Activated CD4-positive, alpha-beta memory T cell treated with anti-CD3 and anti-CD28 coated beads, Interleukin-2, amount 10 ng/mL, durations not matched to agents 7 days and 5 days (primary cell): ENCODE measurements around the gene RBBP6. TPM values are rescaled to one million over a fixed set of nuclear protein-coding genes. Genes with fewer than 3 reads are reported as not detected.
"Not testable (repeated sequence)": the region's sequence is repeated elsewhere in the genome, so short reads cannot be mapped to it uniquely, and the experiment has no call there.

Experiments used
- CTCF ChIA-PET: fragments of 350-600 bp; sonication (Branson Sonifier 250); formaldehyde crosslinking; loops from one replicate; lab custom pipeline; 2021; ENCODE audit warnings: antibody characterized with exemption, inconsistent platforms; lab: Charles Lee
- POLR2A ChIA-PET: fragments of 350-600 bp; sonication (Branson Sonifier 250); formaldehyde crosslinking; loops from one replicate; lab custom pipeline; 2021; ENCODE audit warnings: antibody characterized with exemption; lab: Charles Lee
- DNase-seq: peaks from one replicate; pipeline ENCODE4 v3.0.0-alpha.2; 2020
- H3K27ac Mint-ChIP-seq: one replicate; pipeline ENCODE4 v1.8.0; 2021; ENCODE audit warnings: mild to moderate bottlenecking, mixed read lengths
- H3K27me3 Mint-ChIP-seq: one replicate; pipeline ENCODE4 v1.8.0; 2021; ENCODE audit warnings: mixed read lengths
- H3K36me3 Mint-ChIP-seq: one replicate; pipeline ENCODE4 v1.8.0; 2021; ENCODE audit warnings: low read depth, mixed read lengths
- H3K4me1 Mint-ChIP-seq: one replicate; pipeline ENCODE4 v1.8.0; 2021; ENCODE audit warnings: mixed read lengths
- H3K4me3 Mint-ChIP-seq: one replicate; pipeline ENCODE4 v1.8.0; 2021; ENCODE audit warnings: mild to moderate bottlenecking, mixed read lengths
- H3K9me3 Mint-ChIP-seq: one replicate; pipeline ENCODE4 v1.8.0; 2021; ENCODE audit warnings: mixed read lengths
- total RNA-seq, 2 experiments: library from RNA; stranded (reverse); gene quantifications; one replicate each; pipeline ENCODE4 v1.2.3, GENCODE V29; 2021

The RBBP6 gene
- total RNA-seq, 2 experiments from 2014 or later: 66.8 to 68.6 TPM

DNA sequence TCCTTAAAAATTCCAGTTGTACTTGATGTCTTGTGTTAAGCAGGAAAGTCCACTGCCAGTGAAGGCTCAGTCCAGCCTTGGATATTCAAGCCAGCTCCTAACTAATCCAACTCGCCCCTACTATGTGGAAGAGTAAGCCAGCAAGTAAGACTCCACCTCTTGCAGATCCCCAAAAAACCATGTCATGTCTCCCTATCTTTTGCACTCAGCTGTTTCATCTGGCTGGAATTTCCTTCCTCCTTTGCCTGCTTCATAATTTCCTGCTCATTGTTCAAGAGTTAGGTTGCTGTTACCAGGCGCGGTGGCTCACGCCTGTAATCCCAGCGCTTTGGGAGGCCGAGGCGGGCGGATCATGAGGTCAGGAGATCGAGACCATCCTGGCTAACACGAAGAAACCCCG lies 37.8 kb downstream of the RBBP6 start:
- Mint-ChIP-seq H3K36me3 (peaks cover 11% of the 10 kb centered on the region), H3K27me3 (peaks cover 3% of the 10 kb centered on the region), H3K4me1 (peaks cover 1% of the 10 kb centered on the region), H3K9me3 (no peaks in the 10 kb centered on the region), H3K4me3 (no peak overlapping the region), H3K27ac (no peak overlapping the region)
- ChIA-PET POLR2A (interaction anchor here (1.8 kb wide), 1 partner anchor 24 kb away, joined by 5 read pairs; no protein-coding TSS in a partner anchor), CTCF (interaction anchor here (0.8 kb wide), 1 partner anchor 329 kb away, joined by 4 read pairs; no protein-coding TSS in a partner anchor)
- no peak for DNase-seq

DNA sequence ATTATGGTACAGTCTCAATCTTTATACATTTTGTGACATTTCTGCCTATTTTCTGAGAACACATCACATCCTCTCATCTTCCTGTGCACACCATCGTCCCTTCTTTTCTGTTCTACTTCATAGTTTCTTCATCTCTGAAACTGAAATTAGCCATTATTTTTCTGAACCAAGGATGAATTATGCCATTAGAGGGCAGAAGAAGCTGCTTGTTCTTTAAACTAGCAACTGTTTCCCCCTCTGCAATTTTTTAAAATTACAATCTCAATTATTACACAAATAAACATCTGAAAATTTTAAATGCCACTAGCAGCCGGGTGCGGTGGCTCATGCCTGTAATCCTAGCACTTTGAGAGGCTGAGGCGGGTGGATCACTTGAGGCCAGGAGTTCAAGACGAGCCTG lies 41.3 kb downstream of the RBBP6 start:
- H3K27ac Mint-ChIP-seq: no peak overlapping the region
- no peak overlapping the region for H3K4me3 Mint-ChIP-seq
- ChIA-PET CTCF (no interaction called here), POLR2A (no interaction called here)
- peaks cover 5% of the 10 kb centered on the region for H3K4me1 Mint-ChIP-seq
- no peaks in the 10 kb centered on the region for H3K36me3 Mint-ChIP-seq
- DNase-seq: no peak
- no peaks in the 10 kb centered on the region for H3K9me3 Mint-ChIP-seq
- H3K27me3 Mint-ChIP-seq: peaks cover 12% of the 10 kb centered on the region

DNA sequence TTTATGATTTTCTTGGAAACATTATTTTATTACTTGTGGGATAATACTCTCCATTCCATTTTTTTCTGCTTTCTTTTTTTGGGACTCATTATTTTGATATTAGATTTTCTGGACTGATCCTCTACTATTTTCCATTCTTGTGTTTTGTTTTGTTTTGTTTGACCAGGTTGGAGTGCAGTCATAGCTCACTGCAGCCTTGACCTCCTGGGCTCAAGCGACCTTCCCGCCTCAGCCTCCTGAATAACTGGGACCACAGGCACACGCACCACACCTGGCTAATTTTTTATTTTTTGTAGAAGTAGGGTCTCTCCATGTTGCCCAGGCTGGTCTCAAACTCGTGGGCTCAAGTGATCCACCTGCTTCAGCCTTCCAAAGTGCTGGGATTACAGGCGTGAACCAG lies 44.1 kb downstream of the RBBP6 start:
- Mint-ChIP-seq H3K4me1 (peaks cover 11% of the 10 kb centered on the region), H3K27me3 (peaks cover 18% of the 10 kb centered on the region), H3K36me3 (no peaks in the 10 kb centered on the region), H3K9me3 (no peaks in the 10 kb centered on the region), H3K27ac (no peak overlapping the region), H3K4me3 (no peak overlapping the region)
- POLR2A ChIA-PET: no interaction called here
- CTCF ChIA-PET: no interaction called here
- DNase-seq: no peak

DNA sequence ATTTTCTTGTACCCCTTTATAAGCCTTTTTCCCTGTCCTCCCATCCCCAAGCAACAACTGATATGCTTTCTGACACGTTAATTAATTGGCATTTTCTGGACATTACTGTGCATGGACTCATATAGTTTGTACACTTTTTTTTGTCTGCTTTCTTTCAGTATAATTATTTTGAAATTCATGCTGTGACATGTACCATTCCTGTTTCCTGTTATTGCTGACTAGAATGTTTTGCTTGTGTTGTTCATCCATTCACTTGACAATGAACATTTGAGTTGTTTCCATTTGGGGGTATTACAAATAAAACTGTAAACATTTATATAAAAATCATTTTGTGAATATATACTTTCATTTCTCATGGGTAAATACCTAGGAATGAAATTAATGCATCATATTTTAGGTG lies 50.6 kb downstream of the RBBP6 start:
- ChIA-PET POLR2A (no interaction called here), CTCF (no interaction called here)
- Mint-ChIP-seq H3K27me3 (peaks cover 13% of the 10 kb centered on the region), H3K4me3 (no peak overlapping the region), H3K36me3 (no peaks in the 10 kb centered on the region), H3K27ac (no peak overlapping the region), H3K4me1 (peaks cover 9% of the 10 kb centered on the region), H3K9me3 (no peaks in the 10 kb centered on the region)
- DNase-seq: no peak

DNA sequence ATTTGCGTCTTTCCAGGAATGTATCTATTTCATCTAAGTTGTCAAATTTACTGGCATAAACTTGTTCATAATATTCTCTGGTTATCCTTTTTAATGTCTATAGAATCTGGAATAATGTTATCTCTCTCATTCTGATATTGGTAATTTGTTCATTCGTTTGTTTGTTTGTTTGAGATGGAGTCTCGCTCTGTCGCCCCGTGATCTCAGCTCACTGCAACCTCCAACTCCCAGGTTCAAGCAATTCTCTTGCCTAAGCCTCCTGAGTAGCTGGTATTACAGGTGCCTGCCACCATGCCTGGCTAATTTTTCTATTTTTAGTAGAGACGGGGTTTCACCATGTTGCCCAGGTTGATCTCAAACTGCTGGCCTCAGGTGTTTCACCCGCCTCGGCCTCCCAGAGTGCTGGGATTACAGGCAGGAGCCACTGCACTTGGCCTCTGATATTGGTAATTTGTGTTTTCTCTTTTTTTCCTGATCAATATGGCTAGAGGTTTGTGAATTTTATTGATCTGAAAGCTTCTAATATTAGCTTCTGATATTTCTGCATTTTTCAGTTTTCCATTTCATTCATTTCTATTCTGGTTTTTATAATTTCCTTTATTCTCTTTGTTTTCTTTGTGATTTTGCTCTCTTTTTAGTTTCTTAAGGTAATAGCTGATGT lies 59.5 kb downstream of the RBBP6 start:
- H3K27me3 Mint-ChIP-seq: peaks cover 25% of the 10 kb centered on the region
- DNase-seq: no peak
- ChIA-PET POLR2A (no interaction called here), CTCF (interaction anchor here (0.6 kb wide), 1 partner anchor 477 kb away, joined by 9 read pairs; no protein-coding TSS in a partner anchor)
- no peak overlapping the region for H3K4me3 Mint-ChIP-seq
- H3K36me3 Mint-ChIP-seq: no peaks in the 10 kb centered on the region
- no peaks in the 10 kb centered on the region for H3K9me3 Mint-ChIP-seq
- no peak overlapping the region for H3K27ac Mint-ChIP-seq
- no peaks in the 10 kb centered on the region for H3K4me1 Mint-ChIP-seq

DNA sequence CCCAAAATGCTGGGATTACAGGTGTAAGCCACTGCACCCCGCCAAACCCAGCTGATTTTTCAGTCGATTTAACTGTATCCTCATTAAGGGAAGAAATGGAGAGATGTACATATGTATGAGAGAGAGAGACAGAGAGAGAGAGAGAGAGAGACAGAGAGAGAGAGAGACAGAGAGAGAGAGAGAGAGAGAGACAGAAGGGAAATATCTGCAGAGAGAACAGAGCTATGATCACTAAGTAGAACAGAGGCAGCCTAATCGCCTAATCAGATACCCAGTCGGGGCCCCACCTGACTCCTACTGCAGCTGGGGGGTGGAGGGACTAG lies 70.0 kb downstream of the RBBP6 start:
- Mint-ChIP-seq H3K27me3 (peaks cover 43% of the 10 kb centered on the region), H3K27ac (no peak overlapping the region), H3K4me3 (no peak overlapping the region), H3K36me3 (no peaks in the 10 kb centered on the region), H3K4me1 (no peaks in the 10 kb centered on the region), H3K9me3 (no peaks in the 10 kb centered on the region)
- ChIA-PET CTCF (no interaction called here), POLR2A (no interaction called here)
- no peak for DNase-seq

DNA sequence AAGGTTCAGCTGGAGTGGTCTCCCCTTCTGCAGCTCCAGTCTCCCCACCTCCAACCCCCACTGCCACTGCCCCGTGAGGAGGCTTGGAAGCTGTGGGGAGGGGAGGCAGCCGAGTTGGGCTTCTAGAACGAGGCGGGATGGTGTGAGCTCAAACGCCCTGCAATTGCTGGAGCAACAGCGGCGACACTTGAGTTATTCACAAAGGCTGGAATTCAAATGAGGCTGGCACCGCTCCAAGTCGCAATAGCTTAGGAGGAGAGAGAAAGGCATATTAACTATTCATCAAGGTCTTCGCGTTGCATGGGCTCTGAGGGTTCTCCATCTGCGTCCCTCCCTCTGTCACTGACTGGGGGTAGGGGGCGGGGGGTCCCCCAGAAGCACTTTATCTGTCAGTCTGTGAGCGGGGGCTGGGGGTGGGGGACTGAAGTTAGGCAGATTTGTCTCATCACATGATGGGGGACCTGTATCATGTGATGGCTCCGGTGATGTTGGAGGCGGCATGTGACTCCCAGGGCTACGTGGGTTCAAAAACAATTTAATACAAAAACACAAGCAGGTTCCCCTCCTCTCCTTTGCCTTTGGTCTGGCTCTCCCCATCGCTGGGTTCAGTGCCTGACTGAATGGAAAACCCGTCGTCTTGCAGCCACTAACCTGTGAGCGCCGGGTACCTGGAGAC lies 70.5 kb downstream of the RBBP6 start:
- H3K27me3 Mint-ChIP-seq: peaks cover 43% of the 10 kb centered on the region
- no peaks in the 10 kb centered on the region for H3K4me1 Mint-ChIP-seq
- no peak overlapping the region for H3K27ac Mint-ChIP-seq
- H3K4me3 Mint-ChIP-seq: no peak overlapping the region
- CTCF ChIA-PET: no interaction called here
- no peaks in the 10 kb centered on the region for H3K36me3 Mint-ChIP-seq
- POLR2A ChIA-PET: no interaction called here
- no peak for DNase-seq
- H3K9me3 Mint-ChIP-seq: no peaks in the 10 kb centered on the region

DNA sequence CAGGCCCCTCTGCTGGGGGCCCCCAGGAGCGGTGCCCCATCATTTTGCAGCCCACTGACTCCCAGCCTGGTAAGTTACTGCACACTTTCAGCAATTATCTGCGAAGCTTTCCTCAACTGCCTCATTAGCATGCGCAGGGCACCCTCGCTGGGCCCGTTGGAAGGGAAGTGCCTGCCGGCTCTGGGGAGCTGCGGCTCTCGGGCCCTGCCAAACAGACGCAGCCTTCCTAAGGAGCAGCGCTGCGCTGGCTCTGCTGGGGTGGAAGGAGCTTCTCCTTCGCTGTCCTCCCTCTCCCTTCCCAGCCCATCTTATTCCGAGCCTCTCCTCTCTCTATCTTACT lies 71.0 kb downstream of the RBBP6 start:
- ChIA-PET CTCF (no interaction called here), POLR2A (no interaction called here)
- Mint-ChIP-seq H3K27ac (no peak overlapping the region), H3K36me3 (no peaks in the 10 kb centered on the region), H3K4me3 (no peak overlapping the region), H3K9me3 (no peaks in the 10 kb centered on the region), H3K27me3 (peaks cover 47% of the 10 kb centered on the region), H3K4me1 (no peaks in the 10 kb centered on the region)
- DNase-seq: no peak

DNA sequence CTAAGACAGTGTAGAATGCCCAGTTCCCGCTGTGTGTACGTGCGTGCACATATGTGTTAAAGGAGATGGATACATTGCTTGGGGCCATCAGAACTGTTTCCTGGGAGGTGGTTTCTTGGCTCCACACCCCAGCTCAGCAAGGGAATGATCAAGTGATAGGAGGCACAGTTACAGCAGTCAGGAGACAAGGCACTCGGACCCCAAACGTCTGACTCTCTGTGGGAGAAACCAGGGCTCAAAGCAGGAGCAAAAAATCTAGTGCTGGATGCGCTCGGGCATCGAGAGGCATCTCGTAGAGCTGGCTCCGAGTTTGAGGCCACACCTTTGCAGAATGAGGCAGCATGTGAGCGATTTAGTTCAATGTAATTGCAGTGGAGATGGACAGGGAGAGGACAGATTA lies 71.9 kb downstream of the RBBP6 start:
- POLR2A ChIA-PET: no interaction called here

DNA sequence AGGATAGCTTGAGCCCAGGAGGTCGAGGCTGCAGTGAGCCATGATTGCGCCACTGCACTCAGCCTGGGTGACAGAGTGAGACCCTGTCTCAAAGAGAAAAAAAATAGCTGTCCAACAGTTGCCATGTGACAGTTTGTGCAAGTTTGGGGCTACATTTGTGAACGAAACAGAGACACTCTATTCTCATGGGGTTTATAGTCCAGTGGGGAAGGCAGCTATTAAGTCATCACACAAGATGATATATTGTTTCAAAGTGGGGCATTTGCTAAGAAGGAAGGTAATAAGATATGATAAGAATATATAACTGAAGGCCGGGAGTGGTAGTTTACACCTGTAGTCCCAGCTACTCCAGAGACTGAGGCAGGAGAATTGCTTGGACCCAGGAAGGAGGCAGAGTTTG lies 73.3 kb downstream of the RBBP6 start:
- Mint-ChIP-seq H3K27ac (no peak overlapping the region), H3K36me3 (no peaks in the 10 kb centered on the region), H3K4me1 (no peaks in the 10 kb centered on the region), H3K27me3 (peaks cover 41% of the 10 kb centered on the region), H3K4me3 (no peak overlapping the region), H3K9me3 (no peaks in the 10 kb centered on the region)
- CTCF ChIA-PET: no interaction called here
- no peak for DNase-seq
- POLR2A ChIA-PET: interaction anchor here (0.5 kb wide), 1 partner anchor 189 kb away, joined by 3 read pairs; no protein-coding TSS in a partner anchor

More for the DNA sequence above, 71.9 kb downstream of the RBBP6 start:
- Mint-ChIP-seq H3K4me3 (no peak overlapping the region), H3K27me3 (peaks cover 45% of the 10 kb centered on the region), H3K4me1 (no peaks in the 10 kb centered on the region), H3K27ac (no peak overlapping the region), H3K36me3 (no peaks in the 10 kb centered on the region), H3K9me3 (no peaks in the 10 kb centered on the region)
- CTCF ChIA-PET: no interaction called here
- DNase-seq: no peak

DNA sequence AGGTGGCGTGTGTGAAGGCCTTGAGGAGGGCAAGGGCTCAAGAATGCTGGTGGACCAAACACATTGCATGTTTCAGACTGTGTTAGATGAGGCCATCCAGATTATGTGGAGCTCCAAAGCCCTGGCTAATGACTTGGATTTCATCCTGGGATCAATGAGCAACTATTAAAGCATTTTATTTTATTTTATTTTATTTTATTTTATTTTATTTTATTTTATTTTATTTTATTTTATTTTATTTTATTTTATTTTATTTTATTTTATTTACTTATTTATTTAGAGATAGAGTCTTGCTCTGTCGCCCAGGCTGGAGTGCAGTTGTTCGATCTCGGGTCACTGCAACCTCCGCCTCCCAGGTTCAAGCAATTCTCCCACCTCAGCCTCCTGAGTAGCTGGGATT lies 73.9 kb downstream of the RBBP6 start:
- H3K27ac Mint-ChIP-seq, H3K36me3 Mint-ChIP-seq, H3K9me3 Mint-ChIP-seq, CTCF ChIA-PET, H3K4me3 Mint-ChIP-seq, H3K4me1 Mint-ChIP-seq, DNase-seq, POLR2A ChIA-PET: not testable (repeated sequence)
- H3K27me3 Mint-ChIP-seq: peaks cover 35% of the 10 kb centered on the region

DNA sequence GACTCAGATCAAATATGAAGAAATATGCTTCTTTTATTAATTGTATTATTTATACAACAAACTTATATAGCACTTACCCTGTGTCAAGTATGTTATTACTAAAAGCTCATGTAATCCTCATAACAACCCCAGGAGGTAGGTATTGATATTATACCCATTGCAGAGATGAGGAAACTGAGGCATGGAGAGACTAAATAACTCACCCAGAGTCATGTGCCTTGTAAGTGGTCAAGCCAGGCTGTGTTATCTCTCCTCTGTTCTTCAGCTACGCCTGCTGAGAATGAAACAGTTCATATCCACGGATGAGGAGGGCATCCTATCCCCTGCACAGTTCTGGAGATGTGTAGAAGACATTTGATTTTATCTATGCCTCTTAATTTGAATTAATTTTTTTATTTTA lies 78.1 kb downstream of the RBBP6 start:
- DNase-seq: no peak
- CTCF ChIA-PET: interaction anchor here (1.6 kb wide), 1 partner anchor 9 kb away, joined by 3 read pairs; no protein-coding TSS in a partner anchor
- H3K9me3 Mint-ChIP-seq: no peaks in the 10 kb centered on the region
- POLR2A ChIA-PET: no interaction called here
- no peak overlapping the region for H3K4me3 Mint-ChIP-seq
- H3K27ac Mint-ChIP-seq: no peak overlapping the region
- H3K36me3 Mint-ChIP-seq: no peaks in the 10 kb centered on the region
- peaks cover 8% of the 10 kb centered on the region for H3K27me3 Mint-ChIP-seq
- no peaks in the 10 kb centered on the region for H3K4me1 Mint-ChIP-seq
